K562 (cell line): ENCODE results near the gene RGL4. TPM values are rescaled to one million over a fixed set of nuclear protein-coding genes. Genes with fewer than 3 reads are reported as not detected.

ENCODE experiments used
- BCL6 ChIP-seq: fragments of 250-450 bp; sonication (Bioruptor Pico); IDR thresholded peaks from 2 replicates; pipeline ENCODE4 v1.4.0; 2020
- CREM ChIP-seq: IDR thresholded peaks from 2 replicates; pipeline ENCODE4 v1.6.1; 2014; ENCODE audit warnings: antibody characterized with exemption, low read depth
- GATAD2A ChIP-seq: fragments of 450-650 bp; IDR thresholded peaks from 2 replicates; pipeline ENCODE4 v1.6.1; 2017
- HNRNPK ChIP-seq: fragments of 200-400 bp; formaldehyde crosslinking; IDR thresholded peaks from one replicate; pipeline ENCODE4 v1.6.1; 2018; ENCODE audit warnings: mild to moderate bottlenecking, low read depth, low read length; ENCODE audit not compliant: poor library complexity, severe bottlenecking
- LEF1 ChIP-seq: fragments of 450-650 bp; IDR thresholded peaks from 2 replicates; pipeline ENCODE4 v1.6.1; 2016; ENCODE audit warnings: mild to moderate bottlenecking
- MAFF ChIP-seq: IDR thresholded peaks from 2 replicates; pipeline ENCODE4 v1.6.1; 2012; ENCODE audit warnings: low read length, improper control_type of control experiment
- MAZ ChIP-seq, 2 experiments: fragments of 450-650 bp in 1 of 2; sonication (generic) in 1 of 2; formaldehyde crosslinking; IDR thresholded peaks in 1 of 2; conservative IDR thresholded peaks in 1 of 2; 2 replicates each; pipeline versions ENCODE4 v1.4.0 to v1.5.0; 2020; ENCODE audit warnings: mild to moderate bottlenecking in 1 of 2, missing genetic modification reagents in 1 of 2
- NFRKB ChIP-seq: fragments of 450-650 bp; IDR thresholded peaks from 2 replicates; pipeline ENCODE4 v1.6.1; 2016; ENCODE audit warnings: low read depth
- POLR2AphosphoS5 ChIP-seq: IDR thresholded peaks from 2 replicates; pipeline ENCODE4 v1.6.1; 2011; ENCODE audit warnings: mild to moderate bottlenecking, low read depth, low read length, moderate library complexity; ENCODE audit not compliant: control insufficient read depth, insufficient read depth
- PTTG1 ChIP-seq: fragments of 450-650 bp; IDR thresholded peaks from 2 replicates; pipeline ENCODE4 v1.6.1; 2016; ENCODE audit warnings: low read depth, mild to moderate bottlenecking, missing genetic modification characterization, missing compliant biosample characterization
- SLC30A9 ChIP-seq: fragments of 250-450 bp; sonication (Bioruptor Pico); IDR thresholded peaks from 2 replicates; pipeline ENCODE4 v1.8.0; 2022; ENCODE audit warnings: mild to moderate bottlenecking, moderate library complexity
- SMARCA5 ChIP-seq: fragments of 450-650 bp; IDR thresholded peaks from 2 replicates; pipeline ENCODE4 v1.6.1; 2016
- TARDBP ChIP-seq: fragments of 450-650 bp; IDR thresholded peaks from 2 replicates; pipeline ENCODE4 v1.6.1; 2016
- TBL1XR1 ChIP-seq, 2 experiments: IDR thresholded peaks; 2 replicates each; pipeline ENCODE4 v1.6.1; 2012; ENCODE audit warnings: improper control_type of control experiment in 2 of 2, low read length in 2 of 2, mild to moderate bottlenecking in 1 of 2
- TCFL5 ChIP-seq: fragments of 250-450 bp; sonication (Bioruptor Pico); conservative IDR thresholded peaks from 2 replicates; pipeline ENCODE4 v1.6.1; 2021; ENCODE audit warnings: mild to moderate bottlenecking, moderate library complexity, matching md5 sums
- THRA ChIP-seq: fragments of 450-650 bp; IDR thresholded peaks from 2 replicates; pipeline ENCODE4 v1.6.1; 2017; ENCODE audit warnings: mild to moderate bottlenecking, moderate library complexity
- ZFP91 ChIP-seq: sonication (generic); formaldehyde crosslinking; IDR thresholded peaks from 2 replicates; pipeline ENCODE4 v1.8.0; 2022; ENCODE audit warnings: mild to moderate bottlenecking, missing genetic modification reagents
- ZFPM2 ChIP-seq: fragments of 250-450 bp; sonication (Bioruptor Pico); IDR thresholded peaks from 2 replicates; pipeline ENCODE4 v1.5.1; 2022; ENCODE audit warnings: mild to moderate bottlenecking
- ZNF232 ChIP-seq: sonication (generic); formaldehyde crosslinking; IDR thresholded peaks from 2 replicates; pipeline ENCODE4 v1.8.0; 2022; ENCODE audit warnings: mild to moderate bottlenecking, missing genetic modification reagents
- ZSCAN32 ChIP-seq: fragments of 450-650 bp; formaldehyde crosslinking; IDR thresholded peaks from 2 replicates; pipeline ENCODE4 v1.4.0; 2020; ENCODE audit warnings: mild to moderate bottlenecking, moderate library complexity
- polyA plus RNA-seq, 8 experiments: library from polyadenylated mRNA; depleted of rRNA in 4 of 8; stranded (reverse) in 5 of 8; unstranded in 3 of 8; fragments of >200 nt; fragmentation: Nextera tagmentation in 2 of 8; fragmentation: Illumina TruSeq in 1 of 8; extraction: Ambion mirVana in 2 of 8; extraction: Trizol in 1 of 8; gene quantifications; 2 replicates each; pipeline versions ENCODE4 v1.2.1 to v1.2.3, GENCODE V29; 2011 to 2014; ENCODE audit warnings: inconsistent platforms in 1 of 8, missing spikeins in 1 of 8
- total RNA-seq, 7 experiments: library from RNA; depleted of rRNA in 6 of 7; stranded (reverse); fragments of >200 nt in 6 of 7; fragmentation: Illumina TruSeq in 2 of 7; extraction: Trizol in 2 of 7; gene quantifications; 2 replicates each; pipeline versions ENCODE4 v1.2.1 to v1.2.3, GENCODE V29; 2011 to 2021; ENCODE audit warnings: low replicate concordance in 1 of 7
- TF ChIP-seq, protein P1 (sequence below): fragments of 250-450 bp; sonication (Bioruptor Pico); IDR thresholded peaks from 2 replicates; pipeline ENCODE4 v1.4.0; 2020

RGL4 gene
- total and polyA plus RNA-seq, 9 of the 15 experiments (the other 6 are each of a cell fraction or from before 2014, with no cell fraction given), result not detected

GRCh38 chr22:23716811-23717801 is 26.3 kb downstream of the RGL4 start (continued):
- TF ChIP-seq MAZ (CRISPR knock-in tag; conservative IDR thresholded peaks at IDR 0.05 in 1 of 2, IDR thresholded peaks at IDR 0.05 in 1 of 2), result peak; percentile 96 to 99
- TF ChIP-seq GATAD2A, result no peak
- TF ChIP-seq TCFL5, result no peak
- TF ChIP-seq LEF1, result no peak
- TF ChIP-seq SLC30A9 (CRISPR knock-in tag), result no peak
- no peak for TF ChIP-seq ZNF232 (CRISPR knock-in tag)
- TF ChIP-seq TARDBP, result no peak
- no peak for TF ChIP-seq ZFP91 (CRISPR knock-in tag)
- TF ChIP-seq NFRKB, result no peak
- TF ChIP-seq BCL6, result no peak
- peak; percentile 12 to 62; a peak in 1 of 4 replicates for TF ChIP-seq TBL1XR1 (IDR thresholded peaks at IDR 0.05; ENCODE audit: low read length in 2 of 2)
- peak; percentile 42; the same call in 1 of the 2 replicates for TF ChIP-seq POLR2AphosphoS5
- no peak for TF ChIP-seq PTTG1 (tag)
- no peak for TF ChIP-seq THRA
- no peak for TF ChIP-seq SMARCA5
- no peak for TF ChIP-seq ZSCAN32 (CRISPR knock-in tag)
- TF ChIP-seq ZFPM2 (CRISPR knock-in tag), result no peak
- peak; percentile 99 for TF ChIP-seq CREM
- no peak for TF ChIP-seq MAFF
- TF ChIP-seq, protein P1, sequence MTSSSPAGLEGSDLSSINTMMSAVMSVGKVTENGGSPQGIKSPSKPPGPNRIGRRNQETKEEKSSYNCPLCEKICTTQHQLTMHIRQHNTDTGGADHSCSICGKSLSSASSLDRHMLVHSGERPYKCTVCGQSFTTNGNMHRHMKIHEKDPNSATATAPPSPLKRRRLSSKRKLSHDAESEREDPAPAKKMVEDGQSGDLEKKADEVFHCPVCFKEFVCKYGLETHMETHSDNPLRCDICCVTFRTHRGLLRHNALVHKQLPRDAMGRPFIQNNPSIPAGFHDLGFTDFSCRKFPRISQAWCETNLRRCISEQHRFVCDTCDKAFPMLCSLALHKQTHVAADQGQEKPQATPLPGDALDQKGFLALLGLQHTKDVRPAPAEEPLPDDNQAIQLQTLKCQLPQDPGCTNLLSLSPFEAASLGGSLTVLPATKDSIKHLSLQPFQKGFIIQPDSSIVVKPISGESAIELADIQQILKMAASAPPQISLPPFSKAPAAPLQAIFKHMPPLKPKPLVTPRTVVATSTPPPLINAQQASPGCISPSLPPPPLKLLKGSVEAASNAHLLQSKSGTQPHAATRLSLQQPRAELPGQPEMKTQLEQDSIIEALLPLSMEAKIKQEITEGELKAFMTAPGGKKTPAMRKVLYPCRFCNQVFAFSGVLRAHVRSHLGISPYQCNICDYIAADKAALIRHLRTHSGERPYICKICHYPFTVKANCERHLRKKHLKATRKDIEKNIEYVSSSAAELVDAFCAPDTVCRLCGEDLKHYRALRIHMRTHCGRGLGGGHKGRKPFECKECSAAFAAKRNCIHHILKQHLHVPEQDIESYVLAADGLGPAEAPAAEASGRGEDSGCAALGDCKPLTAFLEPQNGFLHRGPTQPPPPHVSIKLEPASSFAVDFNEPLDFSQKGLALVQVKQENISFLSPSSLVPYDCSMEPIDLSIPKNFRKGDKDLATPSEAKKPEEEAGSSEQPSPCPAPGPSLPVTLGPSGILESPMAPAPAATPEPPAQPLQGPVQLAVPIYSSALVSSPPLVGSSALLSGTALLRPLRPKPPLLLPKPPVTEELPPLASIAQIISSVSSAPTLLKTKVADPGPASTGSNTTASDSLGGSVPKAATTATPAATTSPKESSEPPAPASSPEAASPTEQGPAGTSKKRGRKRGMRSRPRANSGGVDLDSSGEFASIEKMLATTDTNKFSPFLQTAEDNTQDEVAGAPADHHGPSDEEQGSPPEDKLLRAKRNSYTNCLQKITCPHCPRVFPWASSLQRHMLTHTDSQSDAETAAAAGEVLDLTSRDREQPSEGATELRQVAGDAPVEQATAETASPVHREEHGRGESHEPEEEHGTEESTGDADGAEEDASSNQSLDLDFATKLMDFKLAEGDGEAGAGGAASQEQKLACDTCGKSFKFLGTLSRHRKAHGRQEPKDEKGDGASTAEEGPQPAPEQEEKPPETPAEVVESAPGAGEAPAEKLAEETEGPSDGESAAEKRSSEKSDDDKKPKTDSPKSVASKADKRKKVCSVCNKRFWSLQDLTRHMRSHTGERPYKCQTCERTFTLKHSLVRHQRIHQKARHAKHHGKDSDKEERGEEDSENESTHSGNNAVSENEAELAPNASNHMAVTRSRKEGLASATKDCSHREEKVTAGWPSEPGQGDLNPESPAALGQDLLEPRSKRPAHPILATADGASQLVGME, result no peak
- peak; percentile 16 for TF ChIP-seq HNRNPK
